ENCODE data around the gene MAP3K3.
A peak's percentile ranks its signal among the peaks of the same experiment; 100 is the strongest.
"Not testable (repeated sequence)": the region's sequence is repeated elsewhere in the genome, so short reads cannot be mapped to it uniquely, and the experiment has no call there.

MAP3K3 gene

DNA sequence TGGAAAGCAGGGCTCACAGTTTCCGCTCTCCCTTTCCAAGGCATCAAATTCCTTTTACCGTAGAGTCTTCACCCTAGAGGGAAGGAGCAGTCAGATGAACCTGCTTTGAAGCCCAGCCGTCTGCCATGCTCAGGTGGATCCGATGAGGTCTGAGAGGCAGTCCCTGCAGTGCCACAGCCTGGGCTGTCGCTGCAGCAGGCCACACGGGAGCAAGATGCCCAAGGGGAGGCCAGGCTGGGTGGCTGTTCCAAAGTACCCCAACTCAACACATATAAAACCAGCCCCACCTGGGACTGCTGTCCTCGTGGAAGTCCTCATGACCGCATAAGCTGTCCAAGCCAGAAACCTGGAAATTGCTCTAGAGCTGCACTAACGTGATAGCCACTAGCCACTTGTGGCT, 82.6 kb downstream of the MAP3K3 start:
- no peak for DNase-seq (ENCODE audit: low read depth, low spot score)

DNA sequence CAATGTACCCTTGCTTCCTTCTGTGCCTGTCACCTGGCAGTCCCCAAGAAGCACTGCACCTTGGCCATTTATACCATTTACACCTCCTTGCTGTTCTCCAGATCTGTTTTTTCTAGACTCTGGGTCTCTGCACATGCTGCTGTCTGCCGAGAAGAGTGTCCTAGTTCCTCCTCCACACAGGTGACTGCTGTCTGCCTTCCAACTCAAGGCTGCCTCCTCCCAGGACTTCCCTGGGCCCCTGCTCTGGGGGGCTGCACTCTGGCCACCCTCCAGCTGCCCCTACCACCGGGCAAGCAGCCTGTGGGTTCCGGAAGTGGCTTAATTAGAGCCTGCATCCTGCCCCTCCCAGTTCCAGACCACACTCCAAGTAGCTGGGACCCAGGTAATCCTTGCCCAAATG, 83.4 kb downstream of the MAP3K3 start:
- no peak for DNase-seq (ENCODE audit: low read depth, low spot score)

DNA sequence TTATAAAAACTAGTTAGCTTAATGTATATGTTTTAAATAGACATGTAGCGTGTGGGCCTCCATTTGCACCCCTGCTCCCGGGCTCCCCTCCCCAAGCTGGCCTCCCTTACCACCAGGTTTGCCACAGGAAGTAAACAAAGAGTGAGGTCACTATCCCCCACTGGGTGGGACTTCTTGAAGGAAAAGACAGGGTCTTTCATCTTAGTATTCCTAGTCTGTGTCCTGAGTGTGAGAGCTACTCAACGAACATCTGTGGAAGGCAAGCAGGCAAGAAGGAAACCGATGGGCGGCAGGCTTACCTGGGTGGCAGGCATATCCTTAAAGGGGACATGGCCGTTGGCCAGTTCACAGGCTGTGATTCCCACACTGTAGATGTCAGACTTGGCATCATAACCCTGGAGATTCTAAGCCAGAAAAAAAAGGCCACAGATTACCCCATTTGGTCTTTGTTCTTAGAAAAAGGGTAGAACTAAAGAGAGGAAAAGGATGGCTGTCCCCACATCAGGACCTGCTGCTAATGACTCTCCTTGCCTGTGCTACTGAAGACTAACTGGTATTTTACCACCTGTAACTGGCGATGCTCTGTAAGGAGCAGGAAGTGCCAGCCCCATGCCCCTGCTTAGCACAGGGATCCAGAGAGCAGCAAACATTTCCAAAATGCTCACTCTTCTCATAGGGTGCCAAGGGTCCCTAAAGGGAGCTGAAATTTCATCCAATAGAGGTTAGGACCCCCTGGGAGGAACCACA, 84.3 kb downstream of the MAP3K3 start:
- no peak for DNase-seq (ENCODE audit: low read depth, low spot score)

DNA sequence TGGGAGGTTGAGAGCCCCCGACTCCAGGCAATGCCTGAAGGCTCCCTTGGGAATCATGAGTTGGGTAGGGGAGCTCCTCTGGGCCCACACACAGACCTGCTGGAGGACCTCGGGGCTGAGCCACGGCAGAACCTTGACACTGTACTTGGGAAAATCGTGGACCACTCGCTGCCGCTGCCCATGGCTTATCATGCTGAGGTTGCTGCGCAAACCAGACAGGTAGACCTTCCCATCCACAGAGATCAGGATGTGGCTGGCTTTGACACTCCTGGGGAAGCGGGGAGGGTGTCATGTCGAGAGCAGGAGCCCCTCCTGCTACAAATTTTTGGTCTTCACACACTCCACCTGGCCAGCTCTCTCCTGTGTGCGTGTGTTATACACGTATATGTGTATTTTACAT, 84.9 kb downstream of the MAP3K3 start:
- DNase-seq (ENCODE audit: low read depth, low spot score): no peak

DNA sequence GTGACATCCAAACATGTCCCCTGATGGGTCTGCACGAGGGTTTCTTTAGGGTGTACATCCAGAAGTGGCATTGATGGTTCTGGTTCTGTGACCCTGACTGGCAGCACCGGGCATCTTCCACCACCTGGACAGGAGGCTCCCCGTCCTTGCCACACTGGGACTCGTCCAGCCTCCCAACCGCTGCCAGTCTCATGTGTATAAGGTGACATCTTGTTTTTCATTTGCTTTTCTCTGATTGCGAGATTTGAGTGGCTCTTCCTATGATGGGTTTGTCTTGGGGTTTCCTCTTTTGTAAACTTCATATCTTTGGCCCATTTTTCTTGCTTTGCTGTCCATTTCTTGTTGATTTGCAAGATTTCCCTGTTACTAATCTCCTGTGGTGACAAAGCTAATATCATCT, 86.9 kb downstream of the MAP3K3 start:
- no peak for DNase-seq (ENCODE audit: low read depth, low spot score)

DNA sequence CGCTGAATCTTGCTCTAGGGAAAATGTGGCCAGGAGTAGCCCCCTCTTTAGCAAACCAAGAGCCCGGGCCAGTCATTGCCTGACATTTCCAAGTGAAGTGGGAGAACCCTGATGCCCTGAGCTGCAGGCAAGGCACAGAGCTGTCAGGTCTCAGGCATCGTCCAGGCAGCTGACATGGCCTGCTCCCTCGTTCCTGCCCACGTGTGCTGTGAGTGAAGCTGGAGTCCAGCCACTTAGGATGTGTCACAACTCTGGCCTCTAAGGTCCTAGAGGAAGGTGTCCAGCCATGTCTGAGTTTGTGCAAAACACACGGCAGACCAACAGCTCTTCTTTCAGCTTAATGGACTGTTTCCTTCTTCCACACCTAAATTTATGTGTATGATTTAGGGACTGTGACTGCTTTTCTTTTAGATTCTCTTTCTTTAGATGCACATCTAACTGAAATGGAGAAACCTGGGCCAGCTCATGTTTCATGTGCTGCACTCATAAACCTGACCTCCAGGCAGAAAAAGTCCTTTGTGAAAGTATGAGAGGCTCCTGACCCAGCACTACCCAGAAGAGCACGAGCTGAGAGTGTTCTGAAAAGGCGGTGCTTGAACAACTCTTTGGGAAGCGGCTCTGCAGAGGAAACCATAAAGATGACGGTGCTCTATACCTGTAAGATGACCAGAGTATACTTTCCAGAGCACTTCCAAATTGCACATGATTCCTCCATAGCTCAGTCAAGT, 92.5 kb downstream of the MAP3K3 start:
- no peak for DNase-seq (ENCODE audit: low read depth, low spot score)

DNA sequence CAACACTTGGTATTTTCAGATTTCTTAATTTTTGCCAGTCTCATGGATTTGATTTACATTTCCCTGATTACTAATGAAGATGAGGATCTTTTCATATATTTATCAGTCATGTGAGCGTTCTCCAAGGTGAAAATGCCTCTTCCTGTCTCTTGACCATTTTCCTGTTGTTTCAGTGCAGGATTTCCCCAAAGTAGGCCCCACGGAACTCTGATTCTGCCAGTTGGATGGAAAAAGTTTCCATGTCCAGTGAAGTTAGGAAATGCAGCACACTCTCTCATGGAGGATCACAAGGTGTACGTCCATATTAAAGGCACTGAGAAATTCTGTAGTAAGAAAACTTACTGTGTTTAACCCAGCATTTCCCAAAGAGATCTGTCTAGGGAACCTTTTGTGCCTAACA, 94.2 kb downstream of the MAP3K3 start:
- DNase-seq (ENCODE audit: low read depth, low spot score): no peak

DNA sequence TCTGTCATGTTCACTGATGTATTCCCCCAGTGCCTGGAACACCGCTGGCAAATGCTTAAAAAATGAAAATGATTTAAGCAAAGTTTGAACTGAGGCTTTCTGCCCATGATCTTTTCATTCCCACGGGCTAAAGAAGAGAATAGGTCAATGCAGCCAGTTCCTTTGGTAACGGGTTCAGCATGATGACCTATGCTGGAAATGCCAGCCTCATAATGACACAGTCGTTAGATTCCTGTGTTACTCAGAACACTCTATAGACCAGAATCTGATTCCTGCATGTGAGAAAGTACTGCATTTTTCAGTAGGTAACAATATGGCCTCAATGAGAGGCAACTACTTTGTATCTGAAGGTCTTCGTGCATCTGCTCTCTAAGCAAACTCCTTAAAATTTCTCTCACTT, 96.8 kb downstream of the MAP3K3 start:
- no peak for DNase-seq (ENCODE audit: low read depth, low spot score)

DNA sequence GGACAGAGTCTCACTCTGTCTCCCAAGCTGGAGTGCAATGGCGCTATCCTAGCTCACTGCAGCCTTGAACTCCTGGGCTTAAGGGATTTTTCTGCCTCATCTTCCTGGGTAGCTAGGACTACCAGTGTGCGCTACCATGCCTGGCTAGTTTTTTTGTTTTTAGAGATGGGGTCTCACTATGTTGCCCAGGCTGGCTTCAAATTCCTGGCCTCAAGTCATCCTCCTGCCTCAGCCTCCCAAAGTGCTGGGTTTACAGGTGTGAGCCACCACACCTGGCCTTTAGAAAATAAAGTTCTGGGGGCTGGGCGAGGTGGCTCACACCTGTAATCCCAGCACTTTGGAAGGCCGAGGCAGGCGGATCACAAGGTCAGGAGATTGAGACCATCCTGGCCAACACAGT, 98.0 kb downstream of the MAP3K3 start:
- not testable (repeated sequence) for DNase-seq (ENCODE audit: low read depth, low spot score)

DNA sequence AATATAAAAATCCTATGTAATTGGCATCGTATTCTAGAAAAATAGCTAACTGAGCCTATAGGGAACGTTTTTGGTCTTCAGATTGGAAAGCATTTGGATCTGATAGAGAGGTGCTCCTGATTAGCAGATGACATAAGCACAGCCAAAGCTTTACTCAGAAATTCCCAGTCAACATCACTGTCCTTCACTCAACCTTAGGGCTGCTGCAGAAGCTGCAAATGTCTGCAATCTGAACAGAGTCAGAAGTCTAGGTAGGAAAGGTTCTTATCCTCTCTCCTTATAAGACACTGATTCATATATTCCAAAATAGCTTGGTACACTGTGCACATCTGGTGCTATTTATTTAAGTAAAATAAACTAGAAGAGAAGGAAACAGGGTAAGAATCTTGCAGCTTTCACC, 100.2 kb downstream of the MAP3K3 start:
- DNase-seq (ENCODE audit: low read depth, low spot score): no peak

DNA sequence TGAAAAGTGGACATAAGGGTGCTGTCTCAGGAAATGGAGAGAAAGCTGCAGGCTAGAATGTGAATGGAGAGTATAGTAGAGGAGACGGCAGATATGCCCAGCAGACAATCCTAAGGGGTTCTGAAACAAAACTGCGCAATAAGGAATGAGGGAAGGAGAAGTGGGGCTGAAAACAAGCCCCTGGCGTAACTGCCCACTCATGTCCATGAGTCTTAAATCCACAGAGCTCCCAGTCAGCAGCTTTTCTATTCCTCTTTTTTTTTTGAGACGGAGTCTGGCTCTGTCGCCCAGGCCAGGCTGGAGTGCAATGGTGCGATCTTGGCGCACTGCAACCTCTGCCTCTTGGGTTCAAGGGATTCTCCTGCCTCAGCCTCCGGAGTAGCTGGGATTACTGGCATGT, 113.5 kb downstream of the MAP3K3 start:
- DNase-seq (ENCODE audit: low read depth, low spot score): no peak

DNA sequence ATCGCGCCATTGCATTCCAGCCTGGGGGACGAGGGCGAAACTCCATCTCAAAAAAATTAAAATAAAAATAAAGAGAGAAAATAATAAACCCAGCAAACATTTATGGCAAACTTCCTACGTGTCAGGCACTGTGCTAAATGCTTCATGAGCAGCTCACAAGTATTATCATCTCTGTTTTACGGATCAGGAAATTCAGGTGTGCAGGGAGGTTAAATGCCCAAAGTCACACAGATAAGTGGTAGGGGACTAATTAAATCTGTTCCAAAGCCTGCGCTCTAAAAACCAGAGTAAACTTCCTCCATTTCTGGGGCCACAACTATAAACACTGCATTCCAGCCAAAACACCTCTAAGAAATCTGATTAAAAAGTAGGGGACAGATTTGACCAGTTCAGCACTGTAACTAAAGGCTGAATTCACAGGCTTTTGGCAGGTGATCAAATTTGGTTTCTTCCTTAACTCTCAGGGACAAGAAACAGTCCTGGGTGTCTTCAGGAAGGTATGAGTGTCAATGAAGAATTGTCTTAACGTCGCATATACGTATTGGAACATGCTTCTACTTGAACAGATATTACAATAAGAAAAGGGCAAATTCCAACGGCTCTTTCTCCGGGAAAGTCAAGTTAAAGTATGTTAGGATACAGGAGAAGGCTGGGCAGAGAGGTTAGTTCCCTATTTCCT, 118.4 kb downstream of the MAP3K3 start:
- DNase-seq (ENCODE audit: low read depth, low spot score): no peak

DNA sequence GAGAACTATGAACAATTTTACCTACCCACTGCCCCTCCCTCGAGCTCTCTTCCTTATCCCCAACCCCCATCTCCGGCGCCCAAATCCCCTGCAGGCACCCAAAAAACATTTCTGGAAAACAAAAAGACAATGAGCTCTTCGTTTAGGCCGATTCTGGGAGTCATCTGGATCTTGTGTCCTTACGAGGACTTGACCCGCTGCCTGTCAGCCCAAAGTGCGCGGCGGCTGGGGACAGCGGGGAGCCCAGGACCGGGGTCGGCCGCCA, 118.9 kb downstream of the MAP3K3 start:
- DNase-seq (ENCODE audit: low read depth, low spot score): no peak

DNA sequence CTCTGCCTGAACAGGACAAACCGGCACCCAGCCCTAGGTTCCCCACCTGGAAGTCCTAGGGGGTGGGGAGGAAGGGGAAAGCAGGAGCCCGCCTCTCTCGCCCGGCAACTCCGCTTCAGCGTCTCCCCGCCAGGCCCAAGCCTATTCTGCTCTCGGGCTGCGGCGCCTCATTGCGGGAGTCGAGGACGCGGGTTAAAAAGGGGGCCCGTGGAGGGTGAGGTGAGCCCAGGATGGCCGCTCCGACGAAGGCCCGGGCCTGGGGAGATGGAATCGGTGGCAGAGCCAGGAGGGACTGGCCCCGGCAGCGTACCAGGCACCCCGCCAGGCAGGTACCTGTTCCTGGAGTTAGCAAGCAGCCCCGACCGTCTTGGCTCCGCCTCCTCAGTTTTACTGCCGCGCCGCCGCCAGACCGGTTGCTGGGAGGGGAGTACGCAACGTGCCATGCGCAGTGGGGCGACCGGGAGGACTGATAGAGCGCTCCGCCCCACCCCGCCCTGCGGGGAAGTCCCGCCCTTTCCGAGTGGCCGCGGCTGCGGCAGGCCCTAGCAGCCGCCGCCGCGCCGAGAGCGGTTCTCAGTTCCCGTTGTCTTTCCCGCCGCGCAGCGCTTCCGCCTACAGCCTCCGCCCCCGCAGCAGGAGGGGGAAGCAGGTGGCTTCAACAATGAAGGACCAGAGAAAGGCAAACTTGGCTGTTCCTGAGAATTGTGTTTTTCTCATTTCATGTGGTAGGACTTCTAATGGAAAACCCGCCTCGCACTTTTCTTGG, 119.4 kb downstream of the MAP3K3 start, which contains the start of gene STRADA:
Gene STRADA (minus strand): TSS at position 392 of the 766 bp plus-strand sequence. CDS start 13,430 bp downstream, outside the sequence.
- peak; percentile 97 for DNase-seq (ENCODE audit: low read depth, low spot score)

Measured in activated naive CD8-positive, alpha-beta T cell treated with anti-CD3 and anti-CD28 coated beads, Interleukin-2, amount 50 U/mL, for 16 hours (primary cell).